Activated CD8-positive, alpha-beta T cell treated with anti-CD3 and anti-CD28 coated beads for 36 hours (primary cell): ENCODE results near the gene EDEM1. TPM values are rescaled to one million over a fixed set of nuclear protein-coding genes. Genes with fewer than 3 reads are reported as not detected.

Experiments used
- ATAC-seq: fragments of 200-7000 bp; cut with Tn5 transposase; one replicate; pipeline ENCODE4 v1.10.0; 2021; ENCODE audit warnings: mild to moderate bottlenecking, moderate library complexity
- CTCF ChIA-PET: fragments of 350-600 bp; sonication (Branson Sonifier 250); formaldehyde crosslinking; loops from one replicate; lab custom pipeline; 2021; ENCODE audit warnings: antibody characterized with exemption; lab: Charles Lee
- POLR2A ChIA-PET: fragments of 350-600 bp; sonication (Branson Sonifier 250); formaldehyde crosslinking; loops from one replicate; lab custom pipeline; 2021; ENCODE audit warnings: antibody characterized with exemption; lab: Charles Lee
- DNase-seq: peaks from one replicate; pipeline ENCODE4 v3.0.0-alpha.2; 2020
- H3K27ac Mint-ChIP-seq: one replicate; pipeline ENCODE4 v1.8.0; 2021; ENCODE audit warnings: mild to moderate bottlenecking, mixed read lengths
- H3K27me3 Mint-ChIP-seq: one replicate; pipeline ENCODE4 v1.8.0; 2021; ENCODE audit warnings: mixed read lengths
- H3K36me3 Mint-ChIP-seq: one replicate; pipeline ENCODE4 v1.8.0; 2021; ENCODE audit warnings: low read depth, mixed read lengths
- H3K4me1 Mint-ChIP-seq: one replicate; pipeline ENCODE4 v1.8.0; 2021; ENCODE audit warnings: low read depth, mixed read lengths
- H3K4me3 Mint-ChIP-seq: one replicate; pipeline ENCODE4 v1.8.0; 2021; ENCODE audit warnings: mild to moderate bottlenecking, moderate library complexity, mixed read lengths
- H3K9me3 Mint-ChIP-seq: one replicate; pipeline ENCODE4 v1.8.0; 2021; ENCODE audit warnings: mixed read lengths
- CTCF ChIP-seq: fragments of 200-600 bp; IDR thresholded peaks from one replicate; pipeline ENCODE4 v1.8.0; 2022; ENCODE audit warnings: antibody characterized with exemption, mild to moderate bottlenecking
- intact Hi-C: fragments of 100-400 bp; cut with micrococcal nuclease; formaldehyde crosslinking; loops from one replicate; pipeline ENCODE4 v1.10.0; 2022
- total RNA-seq, 2 experiments: library from RNA; stranded (reverse); gene quantifications; one replicate each; pipeline ENCODE4 v1.2.3, GENCODE V29; 2021

The EDEM1 gene
- total RNA-seq, 2 experiments from 2014 or later = 156 to 159 TPM

DNA sequence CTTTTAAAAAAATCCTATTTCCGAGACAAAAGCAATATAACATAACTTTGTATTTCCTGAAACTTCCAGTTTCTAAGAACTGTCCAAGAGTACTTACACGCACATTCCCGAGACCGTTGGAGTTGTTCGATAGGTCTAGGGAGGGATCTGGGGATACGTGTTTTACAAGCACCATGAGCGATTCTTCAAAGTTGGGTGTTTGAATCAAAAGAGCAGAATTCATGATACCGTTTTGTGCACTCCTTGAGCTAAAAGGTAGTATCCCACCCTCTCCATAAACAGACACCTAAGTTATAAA is 700 bp upstream of the EDEM1 start:
- intact Hi-C loops = no loop called here
- ATAC-seq = no peak
- no peaks in the 10 kb centered on the region for H3K27me3 Mint-ChIP-seq

GRCh38 chr3:5187920-5188418 is 462 bp downstream of the EDEM1 start:
- Mint-ChIP-seq H3K27ac (peak overlapping the region; percentile 94), H3K27me3 (no peaks in the 10 kb centered on the region), H3K36me3 (peaks cover 38% of the 10 kb centered on the region), H3K4me1 (peaks cover 27% of the 10 kb centered on the region), H3K4me3 (peak overlapping the region; percentile 100), H3K9me3 (no peaks in the 10 kb centered on the region)
- peak; percentile 64 for DNase-seq
- CTCF ChIA-PET = interaction anchor here (1.4 to 2.6 kb wide), 3 partner anchors 9 to 65 kb away, joined by 6 to 9 read pairs (median 7); partner anchors contain the start of gene ARL8B
- no peak for TF ChIP-seq CTCF
- POLR2A ChIA-PET = interaction anchor here (0.8 to 4.4 kb wide), 10 partner anchors 9 to 366 kb away, joined by 3 to 79 read pairs (median 8); partner anchors contain the start of genes ARL8B and BHLHE40
- ATAC-seq = peak; percentile 11
- intact Hi-C loops = no loop called here

More for the DNA sequence above, 700 bp upstream of the EDEM1 start:
- Mint-ChIP-seq H3K36me3 (peaks cover 31% of the 10 kb centered on the region), H3K4me1 (peaks cover 17% of the 10 kb centered on the region), H3K4me3 (peak overlapping the region; percentile 100), H3K9me3 (no peaks in the 10 kb centered on the region), H3K27ac (peak overlapping the region; percentile 94)
- no peak for DNase-seq
- POLR2A ChIA-PET = interaction anchor here (1.1 to 4.4 kb wide), 5 partner anchors 10 to 693 kb away, joined by 3 to 79 read pairs (median 5); partner anchors contain the start of gene ITPR1
- no peak for TF ChIP-seq CTCF
- CTCF ChIA-PET = interaction anchor here (1.0 to 3.5 kb wide), 5 partner anchors 25 to 66 kb away, joined by 3 to 13 read pairs (median 6); partner anchors contain the start of gene ARL8B

DNA sequence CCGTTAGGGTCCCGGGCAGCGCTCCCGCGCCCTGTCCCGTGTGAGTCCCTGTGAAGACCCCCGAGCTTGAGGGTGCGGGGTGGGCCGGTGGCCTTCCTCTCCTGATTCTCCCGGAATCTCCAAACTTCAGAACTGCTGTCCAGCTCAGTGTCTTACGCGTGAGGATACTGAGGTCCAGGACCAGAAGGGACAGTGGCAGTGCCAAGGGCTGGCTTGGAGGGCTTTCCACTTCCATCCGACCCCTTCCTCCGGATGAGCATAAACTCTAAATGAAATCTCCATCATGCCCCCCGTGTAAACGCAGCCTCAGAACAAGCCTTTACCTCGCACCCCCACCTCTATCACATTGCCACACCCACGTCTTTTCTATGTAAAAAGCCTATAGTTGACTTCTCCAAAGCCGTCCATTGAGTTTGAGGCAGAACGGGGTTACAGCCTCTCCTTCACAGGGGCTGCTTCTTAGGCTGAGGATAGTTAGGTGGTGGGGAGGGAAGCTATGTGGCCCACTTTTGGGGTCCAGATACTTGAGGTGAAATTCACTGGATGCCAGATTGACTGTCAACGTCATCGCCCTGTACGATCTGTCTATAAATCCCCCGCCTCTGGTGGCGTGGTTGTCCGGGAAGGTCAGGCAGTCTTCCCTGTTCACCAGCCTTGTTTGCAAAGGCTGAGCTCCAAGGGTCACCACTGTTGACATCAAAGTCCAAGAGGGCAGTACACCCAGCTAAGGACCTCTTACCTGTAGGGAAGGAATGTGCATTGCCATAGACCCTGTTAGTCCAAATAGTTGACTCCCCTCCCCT is 1.1 kb downstream of the EDEM1 start:
- ChIA-PET CTCF (interaction anchor here (0.8 to 2.6 kb wide), 5 partner anchors 7 to 66 kb away, joined by 3 to 9 read pairs (median 6); partner anchors contain the start of gene ARL8B), POLR2A (interaction anchor here (0.5 to 4.4 kb wide), 16 partner anchors 9 to 695 kb away, joined by 3 to 79 read pairs (median 4); partner anchors contain the start of genes ARL8B, BHLHE40 and ITPR1)
- Mint-ChIP-seq H3K9me3 (no peaks in the 10 kb centered on the region), H3K27me3 (no peaks in the 10 kb centered on the region), H3K4me3 (peak overlapping the region; percentile 100), H3K36me3 (peaks cover 42% of the 10 kb centered on the region), H3K27ac (peak overlapping the region; percentile 93), H3K4me1 (peaks cover 31% of the 10 kb centered on the region)
- peak; percentile 76 for DNase-seq
- intact Hi-C loops = no loop called here
- ATAC-seq = peak; percentile 17
- TF ChIP-seq CTCF = no peak

DNA sequence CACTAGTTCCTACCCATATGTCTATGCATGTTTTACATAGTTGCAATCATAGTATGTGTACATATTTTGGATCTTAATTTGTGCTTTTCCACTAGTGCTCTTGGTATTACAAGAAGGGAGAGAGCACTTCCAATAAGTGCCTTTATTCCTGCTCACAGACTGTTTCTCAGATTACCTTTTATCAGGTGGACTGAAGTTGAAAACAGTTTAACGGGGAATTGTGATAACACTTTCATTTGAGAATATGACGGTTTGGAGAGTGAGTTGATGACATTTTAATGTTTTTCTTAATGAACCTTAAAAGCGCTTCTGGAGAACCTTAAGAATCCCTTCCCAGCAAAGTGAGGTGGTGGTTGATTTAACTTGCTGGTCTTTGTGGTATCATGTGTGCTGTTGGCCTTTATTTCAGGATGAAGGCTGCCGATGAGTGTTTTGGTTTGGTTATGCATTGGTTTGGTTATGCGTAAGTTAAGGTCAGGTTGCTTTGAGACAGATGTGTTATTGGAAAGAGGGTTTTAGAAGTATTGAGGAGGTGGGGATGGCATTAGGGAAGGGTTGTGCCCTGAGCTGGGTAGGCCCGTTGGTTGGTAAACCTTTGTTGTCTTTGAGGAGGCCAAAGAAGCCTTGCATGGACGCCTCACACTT is 2.8 kb downstream of the EDEM1 start:
- intact Hi-C loops = loop anchor here (5.0 to 10.0 kb wide), 6 partner anchors 53 to 698 kb away; partner anchors contain the start of genes ARL8B and ITPR1
- DNase-seq = peak; percentile 53
- Mint-ChIP-seq H3K4me3 (peak overlapping the region; percentile 100), H3K27me3 (no peaks in the 10 kb centered on the region), H3K27ac (peak overlapping the region; percentile 93), H3K36me3 (peaks cover 59% of the 10 kb centered on the region), H3K4me1 (peaks cover 47% of the 10 kb centered on the region), H3K9me3 (no peaks in the 10 kb centered on the region)
- ATAC-seq = no peak
- ChIA-PET CTCF (interaction anchor here (1.2 to 2.6 kb wide), 2 partner anchors 9 to 53 kb away, joined by 3 to 7 read pairs; no protein-coding TSS in a partner anchor), POLR2A (interaction anchor here (1.3 to 4.4 kb wide), 6 partner anchors 7 to 212 kb away, joined by 3 to 79 read pairs (median 10); partner anchors contain the start of genes ARL8B and BHLHE40)
- no peak for TF ChIP-seq CTCF
